ENCODE data around the gene KRT25. TPM values are rescaled to one million over a fixed set of nuclear protein-coding genes. Genes with fewer than 3 reads are reported as not detected.

KRT25 gene
- total and polyA plus RNA-seq, 2 of the 4 experiments (the other 2 are of a cell fraction) = not detected

DNA sequence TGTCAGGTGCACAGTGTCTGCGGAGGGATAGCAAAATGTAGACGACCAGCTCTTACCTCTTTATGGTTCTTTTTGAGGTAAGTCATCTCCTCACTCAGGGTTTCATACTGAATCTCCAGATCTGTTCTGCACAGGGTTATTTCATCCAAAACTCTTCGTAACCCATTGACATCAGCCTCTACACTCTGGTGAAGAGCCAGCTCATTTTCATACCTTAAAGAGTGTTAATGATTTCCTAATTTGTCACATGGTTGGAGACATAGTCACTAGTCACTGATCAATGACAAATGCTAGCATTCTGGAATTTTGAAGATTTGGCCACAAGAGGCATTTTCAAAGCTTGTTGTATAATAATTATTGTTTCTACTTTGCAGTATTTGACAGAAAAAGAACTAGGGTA, 1.3 kb downstream of the KRT25 start:
- Histone ChIP-seq H3K9me3 (ENCODE audit: control insufficient read depth, insufficient read depth, low read length) (no peaks in the 10 kb centered on the region), H2BK20ac (ENCODE audit: low read depth, low read length) (no peak overlapping the region), H3K23ac (ENCODE audit: low read depth, low read length) (no peak overlapping the region), H4K20me1 (ENCODE audit: insufficient read depth, low read length) (no peaks in the 10 kb centered on the region), H3K4me2 (ENCODE audit: low read depth, low read length) (no peak overlapping the region), H2BK120ac (ENCODE audit: low read depth, low read length) (no peak overlapping the region), H2AK5ac (ENCODE audit: low read depth, low read length) (no peak overlapping the region), H3K9me1 (ENCODE audit: insufficient read depth, low read length) (no peaks in the 10 kb centered on the region), H4K5ac (ENCODE audit: low read depth, low read length) (no peak overlapping the region), H4K8ac (ENCODE audit: low read depth in 2 of 2, low read length in 2 of 2) (no peak overlapping the region), H3K18ac (ENCODE audit: low read depth, low read length) (no peak overlapping the region), H4K91ac (ENCODE audit: insufficient read depth, low read depth, low read length) (no peak overlapping the region), H2AFZ (replicated peaks; ENCODE audit: low read length, poor library complexity) (no peak overlapping the region), H3K36me3 (ENCODE audit: control insufficient read depth, insufficient read depth, low read length) (no peaks in the 10 kb centered on the region), H3K4me3 (ENCODE audit: insufficient read depth, low read depth, low read length) (no peak overlapping the region), H3K9ac (ENCODE audit: low read depth, low read length) (no peak overlapping the region), H3K79me1 (ENCODE audit: low read depth in 1 of 2, low read length in 2 of 2) (no peaks in the 10 kb centered on the region), H3K4ac (ENCODE audit: low read depth, low read length) (no peak overlapping the region), H3K27me3 (ENCODE audit: control insufficient read depth, insufficient read depth, low read length) (peaks cover 16% of the 10 kb centered on the region), H2BK5ac (ENCODE audit: low read depth, low read length, poor library complexity, severe bottlenecking) (no peak overlapping the region), H2AK9ac (replicated peaks; ENCODE audit: low read depth, low read length, poor library complexity) (no peak overlapping the region), H3K14ac (replicated peaks; ENCODE audit: low read depth, low read length) (no peak overlapping the region), H3K56ac (ENCODE audit: extremely low read depth, insufficient read depth, low read length) (no peak overlapping the region), H3K4me1 (ENCODE audit: control insufficient read depth, insufficient read depth, low read length) (no peaks in the 10 kb centered on the region), H2BK15ac (ENCODE audit: low read depth, low read length) (no peak overlapping the region), H3K27ac (ENCODE audit: insufficient read depth, low read length) (no peak overlapping the region)
- no peak for TF ChIP-seq RAD21 (IDR thresholded peaks at IDR 0.05; ENCODE audit: low read length)
- no peak for TF ChIP-seq CHD1 (IDR thresholded peaks at IDR 0.05; ENCODE audit: low read depth, low read length)
- TF ChIP-seq NFE2L2 (IDR thresholded peaks at IDR 0.05; ENCODE audit: low read depth, low read length) = no peak
- intact Hi-C loops (cut with micrococcal nuclease) (loop anchor here (10.0 kb wide), 1 partner anchor 49 kb away; the partner anchor contains the start of gene KRT24), dilution Hi-C loops (cut with HindIII; ENCODE audit: low sequenced_read_pairs, unreplicated experiment) (no loop called here), in situ Hi-C loops (cut with MboI; ENCODE audit: low sequenced_read_pairs) (no loop called here)
- no peak for DNase-seq
- ChIA-PET POLR2A (ENCODE audit: unreplicated experiment) (no interaction called here), CTCF (interaction anchor here (1.4 kb wide), 1 partner anchor 34 kb away, joined by 3 read pairs; no protein-coding TSS in a partner anchor)
- no peak for ATAC-seq (ENCODE audit: low read depth)
- no CpG with 5 or more reads among the region's 3 CpGs for WGBS, 2 experiments (ENCODE audit: extremely low coverage in 2 of 2, insufficient read length in 1 of 2)
- no TSS peak for BruUV-seq (replicated peaks)
